NCI-H69 (cell line): ENCODE measurements around the gene NXPH3.

Source experiments
- DNase-seq: peaks from one replicate; lab custom pipeline; 2025; lab: John Stamatoyannopoulos, UW

The NXPH3 gene

GRCh38 chr17:49576088-49576916 is 631 bp downstream of the NXPH3 start:
- DNase-seq, result peak; percentile 84

- DNase-seq, result no peak
Measured at GRCh38 chr17:49576917-49577649, 1.4 kb downstream of the NXPH3 start.

- no peak for DNase-seq
Measured at GRCh38 chr17:49577650-49577934, 1.9 kb downstream of the NXPH3 start.

- DNase-seq, result no peak
Measured at GRCh38 chr17:49577963-49578362, 2.3 kb downstream of the NXPH3 start.

- no peak for DNase-seq
Measured at GRCh38 chr17:49578414-49578813, 2.7 kb downstream of the NXPH3 start.

GRCh38 chr17:49578952-49579500 is 3.4 kb downstream of the NXPH3 start:
- DNase-seq, result no peak

- DNase-seq, result no peak
Measured at GRCh38 chr17:49579522-49579921, 3.9 kb downstream of the NXPH3 start.

- peak; percentile 28 for DNase-seq
Measured at GRCh38 chr17:49580055-49580721, 4.5 kb downstream of the NXPH3 start.

- DNase-seq, result no peak
Measured at GRCh38 chr17:49580981-49581647, 5.4 kb downstream of the NXPH3 start.

- DNase-seq, result peak; percentile 43
Measured at GRCh38 chr17:49581648-49581998, 6.0 kb downstream of the NXPH3 start.

GRCh38 chr17:49582055-49582722 is 6.5 kb downstream of the NXPH3 start:
- no peak for DNase-seq

- DNase-seq, result no peak
Measured at GRCh38 chr17:49582789-49583188, 7.1 kb downstream of the NXPH3 start.

- no peak for DNase-seq
Measured at GRCh38 chr17:49583226-49583625, 7.6 kb downstream of the NXPH3 start.

- DNase-seq, result no peak
Measured at GRCh38 chr17:49583889-49584288, 8.2 kb downstream of the NXPH3 start.

- DNase-seq, result no peak
Measured at GRCh38 chr17:49585422-49586027, 9.9 kb downstream of the NXPH3 start.

- DNase-seq, result no peak
Measured at GRCh38 chr17:49587366-49588073, 11.8 kb downstream of the NXPH3 start.

GRCh38 chr17:49588312-49588711 is 12.6 kb downstream of the NXPH3 start:
- DNase-seq, result no peak

GRCh38 chr17:49588726-49589576 is 13.3 kb downstream of the NXPH3 start:
- peak; percentile 18 for DNase-seq

GRCh38 chr17:49589577-49589927 is 13.9 kb downstream of the NXPH3 start:
- DNase-seq, result no peak

GRCh38 chr17:49590874-49591273 is 15.2 kb downstream of the NXPH3 start:
- DNase-seq, result no peak
